HCT116 (cell line): ENCODE data around the gene ATG2B.

Source experiments
- CBX3 ChIP-seq: IDR thresholded peaks from 2 replicates; pipeline ENCODE4 v1.6.1; 2012; ENCODE audit warnings: low read depth
- CEBPB ChIP-seq: IDR thresholded peaks from 2 replicates; pipeline ENCODE4 v1.6.1; 2012; ENCODE audit warnings: low read depth
- CTCF ChIP-seq, 3 experiments: fragments of 200-600 bp in 1 of 3; sonication (generic) in 1 of 3; IDR thresholded peaks in 2 of 3; conservative IDR thresholded peaks in 1 of 3; 2 replicates each; pipeline ENCODE4 v1.5.1; 2012 to 2017; ENCODE audit warnings: low read depth in 2 of 3, low read length in 2 of 3, antibody characterized with exemption in 1 of 3, borderline replicate concordance in 1 of 3, control low read depth in 1 of 3, mild to moderate bottlenecking in 1 of 3, mixed read lengths in 1 of 3, mixed run types in 1 of 3, moderate library complexity in 1 of 3; ENCODE audit not compliant: insufficient read depth in 1 of 3
- ELF1 ChIP-seq: IDR thresholded peaks from 2 replicates; pipeline ENCODE4 v1.6.1; 2012; ENCODE audit warnings: low read depth, borderline replicate concordance
- EZH2 ChIP-seq: fragments of 200-600 bp; sonication (generic); IDR thresholded peaks from 2 replicates; pipeline ENCODE4 v1.6.1; 2017; ENCODE audit warnings: antibody characterized with exemption, mixed run types
- EZH2phosphoT487 ChIP-seq: fragments of 200-600 bp; IDR thresholded peaks from 2 replicates; pipeline ENCODE4 v1.6.1; 2018; ENCODE audit warnings: antibody characterized with exemption, borderline replicate concordance
- POLR2A ChIP-seq: IDR thresholded peaks from 2 replicates; pipeline ENCODE4 v1.7.0; 2011; ENCODE audit warnings: borderline replicate concordance; ENCODE audit not compliant: insufficient read depth, insufficient read length; ENCODE audit errors: extremely low read depth
- RAD21 ChIP-seq: IDR thresholded peaks from 2 replicates; pipeline ENCODE4 v1.6.1; 2012; ENCODE audit warnings: low read depth, mild to moderate bottlenecking
- SP1 ChIP-seq: IDR thresholded peaks from 2 replicates; pipeline ENCODE4 v1.6.1; 2012; ENCODE audit warnings: low read depth
- SRF ChIP-seq: IDR thresholded peaks from 2 replicates; pipeline ENCODE4 v1.6.1; 2012; ENCODE audit warnings: low read depth

GRCh38 chr14:96287856-96288255, 75.3 kb downstream of the ATG2B start:
- TF ChIP-seq CTCF (IDR thresholded peaks at IDR 0.05 in 2 of 3, conservative IDR thresholded peaks at IDR 0.05 in 1 of 3; ENCODE audit: borderline replicate concordance in 1 of 3, insufficient read depth in 1 of 3, low read depth in 2 of 3, low read length in 2 of 3) (no peak), POLR2A (no peak), CEBPB (no peak), EZH2phosphoT487 (no peak), RAD21 (no peak), ELF1 (no peak), EZH2 (no peak), SP1 (no peak), CBX3 (no peak), SRF (no peak)
